Endometrial microvascular endothelial cells (primary cell): Measurements from ENCODE around the gene PTPRZ1. TPM values are rescaled to one million over a fixed set of nuclear protein-coding genes. Genes with fewer than 3 reads are reported as not detected.

Experiments used
- in situ Hi-C: cut with HindIII; loops from 2 replicates; pipeline ENCODE4 v1.10.0; 2017; ENCODE audit warnings: low sequenced_read_pairs, low pct_unique_long_range_greater_than_20kb; ENCODE audit errors: inconsistent ontology term
- total RNA-seq: library from RNA; depleted of rRNA; stranded (reverse); fragments of >200 nt; gene quantifications from one replicate; pipeline ENCODE4 v1.2.3, GENCODE V29; 2015; ENCODE audit errors: inconsistent ontology term

The PTPRZ1 gene
- total RNA-seq = not detected

GRCh38 chr7:121872831-121873288 is at the start of gene PTPRZ1:
PTPRZ1 (plus strand) TSS chr7:121873161; CDS start chr7:121873500, 339 bp downstream.
- in situ Hi-C loops = no loop called here

DNA sequence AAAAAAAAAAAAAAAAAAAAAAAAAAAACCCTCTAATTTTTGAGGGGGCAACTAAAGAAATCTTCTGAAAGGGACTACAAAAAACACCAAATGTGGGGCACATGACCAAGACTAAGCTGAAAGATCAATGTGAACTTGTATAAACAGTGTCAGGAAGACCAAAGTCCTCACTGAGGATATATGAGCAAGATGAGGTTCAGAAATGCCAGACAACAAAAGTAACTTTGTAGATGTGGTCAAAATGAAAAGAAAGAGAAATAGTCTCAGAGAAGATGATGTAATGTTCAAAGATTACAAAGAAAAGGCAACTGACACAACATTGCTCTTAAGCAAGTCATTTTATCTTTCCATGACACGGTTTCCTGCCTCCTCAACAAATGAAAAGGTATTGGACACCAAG is 48.7 kb upstream of the PTPRZ1 start:
- in situ Hi-C loops = no loop called here

GRCh38 chr7:121831351-121831750 is 41.6 kb upstream of the PTPRZ1 start:
- in situ Hi-C loops = no loop called here

GRCh38 chr7:121831801-121832200 is 41.2 kb upstream of the PTPRZ1 start:
- in situ Hi-C loops = no loop called here

GRCh38 chr7:121832347-121832746 is 40.6 kb upstream of the PTPRZ1 start:
- in situ Hi-C loops = no loop called here

GRCh38 chr7:121833991-121834390 is 39.0 kb upstream of the PTPRZ1 start:
- in situ Hi-C loops = no loop called here

- in situ Hi-C loops = no loop called here
These were observed 35.5 kb upstream of the PTPRZ1 start for GRCh38 chr7:121837462-121837861.

DNA sequence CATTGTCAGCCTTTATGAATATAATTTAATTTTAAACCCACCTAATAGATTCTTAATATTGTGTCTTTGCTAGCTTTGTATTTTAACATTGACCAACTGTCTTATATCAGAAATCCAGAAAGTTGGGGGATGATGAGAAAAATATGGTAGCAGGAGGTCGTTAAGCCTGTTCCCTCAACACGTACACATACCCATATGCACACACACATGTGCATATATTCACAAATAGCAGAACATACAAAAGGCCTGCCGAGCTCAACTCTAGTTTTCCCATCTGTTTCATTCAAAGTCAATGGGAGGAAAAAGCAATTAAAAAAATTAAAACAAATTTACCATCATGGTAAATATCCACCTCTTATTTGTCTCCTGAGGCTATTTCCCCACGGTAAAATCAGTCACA is 25.9 kb upstream of the PTPRZ1 start:
- in situ Hi-C loops = no loop called here

- in situ Hi-C loops = no loop called here
These were observed 19.7 kb upstream of the PTPRZ1 start for GRCh38 chr7:121853307-121853706.

DNA sequence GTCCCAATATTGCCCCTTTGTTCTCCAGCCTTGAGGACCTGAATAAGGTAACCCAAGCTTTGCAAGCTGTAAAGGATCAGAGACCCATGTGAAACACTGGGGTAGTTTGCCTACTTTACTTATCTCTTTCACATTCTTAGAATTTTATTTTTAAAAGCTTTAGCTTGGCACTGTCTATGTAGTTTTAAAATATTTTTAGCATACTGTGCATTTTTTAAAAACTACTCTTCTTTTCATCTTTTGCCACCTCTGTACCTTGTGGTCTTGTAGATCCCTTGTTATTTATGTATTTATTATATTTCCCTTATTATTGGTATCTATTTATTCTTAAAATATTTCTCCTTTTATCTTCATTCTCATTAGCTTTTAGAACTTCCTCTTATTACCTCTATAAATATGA is 12.0 kb upstream of the PTPRZ1 start:
- in situ Hi-C loops = no loop called here

GRCh38 chr7:121862591-121862990 is 10.4 kb upstream of the PTPRZ1 start:
- in situ Hi-C loops = no loop called here

GRCh38 chr7:121871188-121871587 is 1.8 kb upstream of the PTPRZ1 start:
- in situ Hi-C loops = no loop called here

GRCh38 chr7:121873289-121874194 is 581 bp downstream of the PTPRZ1 start:
- in situ Hi-C loops = no loop called here

DNA sequence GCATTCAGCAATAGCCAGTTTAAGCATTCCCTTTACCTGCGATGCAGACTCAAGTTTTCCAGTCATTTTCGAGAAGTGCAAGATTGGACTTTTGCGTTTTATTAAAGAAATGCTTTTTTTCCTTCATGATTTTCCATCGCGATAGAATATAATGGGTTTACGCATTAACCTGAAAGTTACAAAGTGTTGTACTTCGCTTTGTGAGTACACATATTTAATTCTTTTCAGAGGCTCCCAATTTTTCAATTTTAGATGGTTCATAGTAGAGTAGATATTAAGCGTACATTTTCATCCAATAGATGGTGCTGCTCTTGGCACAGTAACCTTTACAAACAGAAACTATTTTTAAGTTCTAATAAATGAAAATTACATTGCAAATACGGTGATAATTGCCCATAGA is 1.3 kb downstream of the PTPRZ1 start:
- in situ Hi-C loops = no loop called here

GRCh38 chr7:121875203-121875602 is 2.2 kb downstream of the PTPRZ1 start:
- in situ Hi-C loops = no loop called here

DNA sequence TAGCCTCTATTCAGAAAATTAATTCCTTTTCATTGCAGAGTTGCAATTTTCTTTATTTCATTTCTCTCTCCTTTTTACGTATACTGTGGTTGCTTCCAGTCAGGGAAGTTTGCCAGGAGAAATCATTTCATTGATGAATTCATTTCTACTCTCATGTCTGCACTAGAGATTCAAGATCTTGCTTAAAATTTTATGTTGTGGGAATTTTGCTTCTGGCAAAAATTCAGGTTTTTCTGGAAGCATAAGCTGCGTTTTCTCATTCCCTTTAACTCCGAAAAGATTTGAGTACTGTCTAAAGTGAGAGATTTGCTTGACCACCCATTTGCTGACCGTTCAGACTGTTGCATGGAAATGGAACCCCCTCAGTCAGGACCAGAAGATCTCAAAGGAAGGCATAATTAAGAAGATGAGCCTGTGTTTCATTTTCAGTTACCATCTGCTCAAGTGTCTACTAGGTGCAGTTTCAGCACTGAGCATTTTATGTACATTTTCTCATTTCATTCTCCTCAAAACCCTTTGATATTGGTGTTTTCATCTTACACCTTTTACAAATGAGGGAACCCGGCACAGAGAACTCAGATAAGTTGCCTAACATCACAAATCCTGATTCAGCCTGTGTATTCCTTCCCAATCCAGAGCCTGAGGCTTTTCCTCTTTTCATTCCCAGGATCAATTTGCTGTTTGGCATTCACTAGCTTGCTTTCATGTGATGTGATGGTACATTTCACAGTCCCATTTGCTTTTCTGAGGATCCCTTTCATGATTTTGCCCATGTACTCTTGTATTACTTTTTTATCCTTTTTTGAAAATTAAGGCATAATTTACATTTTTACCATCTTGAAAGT is 3.9 kb downstream of the PTPRZ1 start:
- in situ Hi-C loops = no loop called here

- in situ Hi-C loops = no loop called here
These were observed 6.0 kb downstream of the PTPRZ1 start for GRCh38 chr7:121878918-121879464.

- in situ Hi-C loops = no loop called here
These were observed 6.6 kb downstream of the PTPRZ1 start for GRCh38 chr7:121879544-121879943.

DNA sequence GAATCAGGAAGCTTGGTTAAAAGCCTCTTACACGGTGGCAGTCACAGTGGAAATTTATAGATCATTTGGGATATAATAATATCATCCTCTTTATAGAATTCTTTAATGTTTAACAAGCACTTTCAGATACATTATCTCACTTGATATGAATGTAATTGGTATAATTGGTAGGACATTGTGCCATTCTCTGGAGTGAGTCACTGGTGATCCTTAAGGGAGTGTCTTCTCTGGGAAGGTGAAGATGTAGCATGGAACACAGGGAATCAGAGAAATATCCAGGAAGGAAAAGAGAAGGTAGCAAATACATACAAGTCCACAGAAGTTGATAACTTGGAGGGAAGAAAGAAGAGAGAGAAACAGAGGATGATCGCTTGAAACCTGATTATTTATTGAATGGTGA is 9.8 kb downstream of the PTPRZ1 start:
- in situ Hi-C loops = no loop called here
